A673 (cell line): ENCODE results near the gene GRIK4. TPM values are rescaled to one million over a fixed set of nuclear protein-coding genes. Genes with fewer than 3 reads are reported as not detected.
A peak's percentile ranks its signal among the peaks of the same experiment; 100 is the strongest.

Experiments
- BruUV-seq: library from RNA; stranded (reverse); fragments of 400-500 nt; replicated peaks from 2 replicates; lab custom pipeline; 2021; lab: Mats Ljungman, UMichigan
- CTCF ChIA-PET: fragments of 300-600 bp; sonication (Branson Sonifier 250); formaldehyde crosslinking; loops from one replicate; lab custom pipeline; 2022; ENCODE audit warnings: antibody characterized with exemption; lab: Charles Lee
- POLR2A ChIA-PET: fragments of 300-600 bp; sonication (Branson Sonifier 250); formaldehyde crosslinking; loops from one replicate; lab custom pipeline; 2022; ENCODE audit warnings: antibody characterized with exemption; ENCODE audit not compliant: low non-redundant PET; lab: Charles Lee
- DNase-seq: peaks from one replicate; pipeline ENCODE4 v3.0.0-alpha.2; 2015; ENCODE audit warnings: low spot score
- H3K27ac ChIP-seq: fragments of 200-600 bp; sonication (generic); 2 replicates; pipeline ENCODE4 v1.5.1; 2016; ENCODE audit warnings: mixed run types, low read depth, mild to moderate bottlenecking, mixed read lengths, antibody characterized with exemption, low read length; ENCODE audit not compliant: poor library complexity, severe bottlenecking
- H3K27me3 ChIP-seq: fragments of 200-600 bp; sonication (generic); replicated peaks from 2 replicates; pipeline ENCODE4 v1.6.1; 2017; ENCODE audit warnings: mixed run types, low read depth, mild to moderate bottlenecking, mixed read lengths, antibody characterized with exemption, low read length; ENCODE audit not compliant: insufficient read depth, poor library complexity
- H3K36me3 ChIP-seq: fragments of 200-600 bp; sonication (generic); 2 replicates; pipeline ENCODE4 v1.6.1; 2016; ENCODE audit warnings: mixed run types, mild to moderate bottlenecking, mixed read lengths, antibody characterized with exemption, low read length; ENCODE audit not compliant: insufficient read depth, poor library complexity, severe bottlenecking
- H3K4me1 ChIP-seq: fragments of 200-600 bp; sonication (generic); 2 replicates; pipeline ENCODE4 v1.6.1; 2017; ENCODE audit warnings: mixed run types, mild to moderate bottlenecking, mixed read lengths, antibody characterized with exemption, low read length; ENCODE audit not compliant: insufficient read depth, poor library complexity, severe bottlenecking
- H3K4me3 ChIP-seq: fragments of 200-600 bp; sonication (generic); 2 replicates; pipeline ENCODE4 v1.5.1; 2016; ENCODE audit warnings: low read depth, mixed run types, mild to moderate bottlenecking, mixed read lengths, low read length; ENCODE audit not compliant: poor library complexity, severe bottlenecking
- H3K9me3 ChIP-seq: fragments of 200-600 bp; sonication (generic); 2 replicates; pipeline ENCODE4 v1.6.1; 2016; ENCODE audit warnings: mixed run types, low read depth, mild to moderate bottlenecking, mixed read lengths, antibody characterized with exemption, low read length; ENCODE audit not compliant: poor library complexity, severe bottlenecking
- EZH2 ChIP-seq: fragments of 200-600 bp; sonication (generic); IDR thresholded peaks from 2 replicates; pipeline ENCODE4 v1.6.1; 2017; ENCODE audit warnings: borderline replicate concordance, low read depth, mild to moderate bottlenecking, mixed read lengths, antibody characterized with exemption, low read length; ENCODE audit not compliant: poor library complexity, severe bottlenecking
- intact Hi-C: fragments of 100-400 bp; cut with micrococcal nuclease; formaldehyde crosslinking; loops from one replicate; pipeline ENCODE4 v1.10.0; 2022; ENCODE audit not compliant: unreplicated experiment
- total RNA-seq: library from RNA; stranded (reverse); gene quantifications from 2 replicates; pipeline ENCODE4 v1.2.3, GENCODE V29; 2021
- TF ChIP-seq, protein P1 (sequence below): fragments of 300-800, 200-600 bp; sonication (generic); conservative IDR thresholded peaks from 2 replicates; pipeline ENCODE4 v1.5.1; 2017; ENCODE audit warnings: low read depth, mild to moderate bottlenecking, antibody characterized with exemption, low read length, moderate library complexity, mixed read lengths

The GRIK4 gene
- total RNA-seq, 1 experiment from 2014 or later, result not detected

DNA sequence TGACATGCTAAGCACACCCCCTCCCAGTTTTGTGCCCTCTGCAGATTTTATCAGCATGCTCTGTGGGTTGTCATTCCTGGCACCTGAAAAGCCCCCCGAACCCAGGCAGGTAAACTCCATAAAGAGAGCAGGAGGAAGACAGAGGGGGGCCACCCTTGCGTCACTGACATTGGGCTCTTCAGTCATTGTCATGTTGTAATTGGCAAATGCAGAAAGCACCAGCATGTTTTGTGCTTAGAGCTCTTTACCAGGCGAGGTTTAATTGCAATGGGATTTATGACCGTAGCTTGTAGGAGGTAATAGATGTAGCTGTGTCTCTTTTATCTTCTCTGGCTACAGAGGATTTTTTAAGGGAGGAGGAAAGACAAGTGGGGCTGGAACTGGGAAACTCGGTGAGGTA lies 201.7 kb downstream of the GRIK4 start:
- intact Hi-C loops, result no loop called here
- Histone ChIP-seq H3K36me3 (no peaks in the 10 kb centered on the region), H3K27ac (no peak overlapping the region), H3K9me3 (no peaks in the 10 kb centered on the region), H3K27me3 (peaks cover 21% of the 10 kb centered on the region), H3K4me1 (no peaks in the 10 kb centered on the region), H3K4me3 (no peak overlapping the region)
- no peak for DNase-seq
- no TSS peak for BruUV-seq
- TF ChIP-seq, protein P1, sequence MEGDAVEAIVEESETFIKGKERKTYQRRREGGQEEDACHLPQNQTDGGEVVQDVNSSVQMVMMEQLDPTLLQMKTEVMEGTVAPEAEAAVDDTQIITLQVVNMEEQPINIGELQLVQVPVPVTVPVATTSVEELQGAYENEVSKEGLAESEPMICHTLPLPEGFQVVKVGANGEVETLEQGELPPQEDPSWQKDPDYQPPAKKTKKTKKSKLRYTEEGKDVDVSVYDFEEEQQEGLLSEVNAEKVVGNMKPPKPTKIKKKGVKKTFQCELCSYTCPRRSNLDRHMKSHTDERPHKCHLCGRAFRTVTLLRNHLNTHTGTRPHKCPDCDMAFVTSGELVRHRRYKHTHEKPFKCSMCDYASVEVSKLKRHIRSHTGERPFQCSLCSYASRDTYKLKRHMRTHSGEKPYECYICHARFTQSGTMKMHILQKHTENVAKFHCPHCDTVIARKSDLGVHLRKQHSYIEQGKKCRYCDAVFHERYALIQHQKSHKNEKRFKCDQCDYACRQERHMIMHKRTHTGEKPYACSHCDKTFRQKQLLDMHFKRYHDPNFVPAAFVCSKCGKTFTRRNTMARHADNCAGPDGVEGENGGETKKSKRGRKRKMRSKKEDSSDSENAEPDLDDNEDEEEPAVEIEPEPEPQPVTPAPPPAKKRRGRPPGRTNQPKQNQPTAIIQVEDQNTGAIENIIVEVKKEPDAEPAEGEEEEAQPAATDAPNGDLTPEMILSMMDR, result no peak
- TF ChIP-seq EZH2, result no peak
- ChIA-PET CTCF (no interaction called here), POLR2A (no interaction called here)

DNA sequence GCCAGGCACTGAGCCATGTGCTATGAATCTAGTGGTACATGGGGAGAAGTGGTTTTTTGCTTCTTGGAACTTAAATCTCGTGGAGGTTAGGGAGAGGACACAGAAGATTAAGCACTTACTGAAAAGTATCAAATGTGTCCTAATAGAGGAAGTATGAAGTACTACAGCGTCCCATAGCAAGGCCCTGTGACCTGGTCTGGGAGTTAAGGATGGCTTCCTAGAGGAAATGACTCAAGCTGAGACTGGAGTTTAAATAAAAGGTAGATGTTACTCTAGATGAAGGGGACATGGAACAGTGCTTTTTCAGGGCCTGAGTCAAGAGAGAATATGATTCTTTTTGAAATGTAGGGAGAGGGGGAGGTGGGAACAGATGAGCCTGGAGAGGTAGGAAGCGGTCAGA lies 202.9 kb downstream of the GRIK4 start:
- no peaks in the 10 kb centered on the region for H3K36me3 ChIP-seq
- TF ChIP-seq, protein P1, result no peak
- TF ChIP-seq EZH2, result no peak
- no peak for DNase-seq
- POLR2A ChIA-PET, result no interaction called here
- no peak overlapping the region for H3K4me3 ChIP-seq
- BruUV-seq, result no TSS peak
- CTCF ChIA-PET, result no interaction called here
- H3K27ac ChIP-seq, result no peak overlapping the region
- no peaks in the 10 kb centered on the region for H3K9me3 ChIP-seq
- no peaks in the 10 kb centered on the region for H3K4me1 ChIP-seq
- intact Hi-C loops, result no loop called here
- H3K27me3 ChIP-seq, result peaks cover 25% of the 10 kb centered on the region

DNA sequence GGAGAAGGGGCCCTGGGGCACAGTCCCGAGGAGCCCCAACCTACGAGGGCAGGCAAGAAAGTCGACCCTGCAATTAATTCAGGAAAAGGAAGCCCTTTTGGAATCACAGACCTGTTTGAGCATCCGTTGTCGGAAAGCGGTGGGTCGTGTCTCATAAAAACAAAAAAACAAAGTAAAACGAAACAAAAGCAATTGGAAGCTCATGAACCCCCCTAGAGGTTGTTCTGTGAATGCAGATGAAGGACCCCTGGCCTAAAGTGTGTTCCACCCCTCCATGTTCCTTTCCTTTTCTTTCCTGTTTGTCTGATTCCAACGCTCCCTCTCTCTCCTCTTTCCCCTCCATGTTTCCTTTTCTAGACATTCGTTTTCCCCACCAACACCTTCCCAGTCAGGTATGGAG lies 203.7 kb downstream of the GRIK4 start:
- POLR2A ChIA-PET, result interaction anchor here (0.7 kb wide), 1 partner anchor 207 kb away, joined by 5 read pairs; no protein-coding TSS in a partner anchor
- no peaks in the 10 kb centered on the region for H3K9me3 ChIP-seq
- intact Hi-C loops, result no loop called here
- peak overlapping the region; percentile 22 for H3K4me3 ChIP-seq
- CTCF ChIA-PET, result interaction anchor here (0.6 to 1.0 kb wide), 3 partner anchors 12 to 204 kb away, joined by 3 to 4 read pairs (median 4); partner anchors contain the start of gene GRIK4
- DNase-seq, result peak; percentile 59
- no TSS peak for BruUV-seq
- peaks cover 30% of the 10 kb centered on the region for H3K27me3 ChIP-seq
- TF ChIP-seq, protein P1, result peak; percentile 74
- no peak for TF ChIP-seq EZH2
- no peaks in the 10 kb centered on the region for H3K4me1 ChIP-seq
- H3K36me3 ChIP-seq, result no peaks in the 10 kb centered on the region
- no peak overlapping the region for H3K27ac ChIP-seq
